ENCODE data around the gene HS3ST2. TPM values are rescaled to one million over a fixed set of nuclear protein-coding genes. Genes with fewer than 3 reads are reported as not detected.

HS3ST2 gene
- polyA plus RNA-seq, 1 of the 3 experiments (the other 2 are of a cell fraction): not detected

DNA sequence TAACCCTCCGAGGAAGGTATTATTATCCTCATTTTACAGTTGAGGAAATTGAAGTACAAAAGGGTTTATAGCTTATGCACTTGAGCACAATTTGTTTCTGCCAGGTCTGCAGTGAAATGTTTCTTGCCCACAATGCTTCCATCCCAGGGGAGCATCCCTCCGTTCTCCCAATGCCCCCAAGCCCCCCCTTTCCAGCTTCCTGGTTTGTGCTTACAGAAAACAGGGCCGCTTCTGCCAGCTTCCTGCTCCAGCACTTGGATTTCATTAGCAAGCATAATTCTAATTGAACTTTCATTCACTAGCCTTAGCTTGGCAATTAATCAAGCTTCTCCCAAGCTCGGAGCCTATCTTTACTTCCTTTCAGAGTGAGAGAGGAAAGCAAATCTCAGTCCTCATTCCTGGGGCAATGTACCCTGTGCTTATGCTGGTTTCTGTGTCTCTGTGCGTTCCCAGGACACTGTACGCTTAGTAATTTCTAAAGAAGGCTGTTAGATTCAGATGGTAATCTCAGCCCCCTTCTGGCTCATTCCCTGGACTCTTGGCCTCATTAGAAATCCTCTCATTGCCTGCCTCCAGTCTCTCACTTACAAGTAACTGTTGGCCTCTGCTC lies 141.6 kb downstream of the HS3ST2 start:
- Histone ChIP-seq H3K9me2 (no peaks in the 10 kb centered on the region), H3K79me2 (ENCODE audit: insufficient read depth) (no peaks in the 10 kb centered on the region), H4K20me1 (ENCODE audit: insufficient read depth) (no peaks in the 10 kb centered on the region), H3K4me2 (no peak overlapping the region), H3K9me3 (no peaks in the 10 kb centered on the region), H3K4me1 (ENCODE audit: control insufficient read depth in 1 of 2, insufficient read depth in 2 of 2, low read depth in 1 of 2, low read length in 1 of 2) (peaks cover 0 to 19% of the 10 kb centered on the region in 2 experiments; a peak in 2 of 4 replicates), H3F3A (replicated peaks; ENCODE audit: insufficient read depth) (no peaks in the 10 kb centered on the region), H2AFZ (ENCODE audit: low read depth) (no peak overlapping the region), H3K27ac (ENCODE audit: low read depth in 2 of 2, low read length in 1 of 2) (peak overlapping the region in 1 of 2 experiments; percentile 81; a peak in 2 of 4 replicates), H3K9ac (no peak overlapping the region), H3K4me3 (ENCODE audit: low read depth in 2 of 2, low read length in 1 of 2) (no peak overlapping the region; a peak in 1 of 4 replicates), H3K27me3 (ENCODE audit: insufficient read depth) (no peaks in the 10 kb centered on the region), H3K36me3 (replicated peaks in 1 of 2; ENCODE audit: control insufficient read depth in 1 of 2, insufficient read depth in 2 of 2, low read length in 1 of 2) (no peaks in the 10 kb centered on the region)
- 13% methylated on average over 6 of the region's 6 CpGs for WGBS (ENCODE audit: low lambda C conversion rate)
- CTCF ChIA-PET: interaction anchor here (0.9 to 2.0 kb wide), 5 partner anchors 9 to 105 kb away, joined by 3 to 7 read pairs (median 3); no protein-coding TSS in a partner anchor
- POLR2A ChIA-PET: interaction anchor here (0.7 kb wide), 1 partner anchor 13 kb away, joined by 3 read pairs; no protein-coding TSS in a partner anchor
- peak; percentile 67 for DNase-seq
- peak; percentile 21; the same call in 1 of the 2 replicates for TF ChIP-seq RCOR1 (IDR thresholded peaks at IDR 0.05; ENCODE audit: low read length)
- no peak for TF ChIP-seq FOXM1 (IDR thresholded peaks at IDR 0.05; ENCODE audit: low read depth)
- TF ChIP-seq EP300 (IDR thresholded peaks at IDR 0.05; ENCODE audit: borderline replicate concordance in 1 of 2, low read depth in 1 of 2, low read length in 1 of 2): peak in 1 of 2 experiments; percentile 76; a peak in 2 of 4 replicates
- TF ChIP-seq TEAD4 (IDR thresholded peaks at IDR 0.05; ENCODE audit: borderline replicate concordance, insufficient read depth): no peak
- TF ChIP-seq GATA2 (CRISPR knock-in tag; IDR thresholded peaks at IDR 0.05): peak; percentile 70

DNA sequence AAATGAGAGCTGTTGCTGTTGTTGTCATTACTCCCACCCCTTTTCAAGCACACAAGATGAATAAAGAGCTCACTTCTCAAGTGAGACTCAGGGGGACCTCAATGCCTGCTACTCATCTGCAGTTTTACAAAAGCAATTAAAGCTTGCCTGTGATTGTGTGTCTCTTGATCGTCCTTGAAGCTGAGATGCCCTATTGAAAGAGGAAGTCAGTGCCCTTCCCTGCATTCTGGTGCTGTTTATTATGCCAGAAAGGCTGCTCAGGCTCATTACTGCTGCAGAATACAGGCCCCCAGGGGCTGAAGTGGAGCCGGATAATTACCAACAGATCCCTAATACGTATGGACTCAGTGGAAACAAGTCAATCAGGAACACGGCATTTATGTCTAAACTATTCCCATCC lies 147.2 kb downstream of the HS3ST2 start:
- no peaks in the 10 kb centered on the region for H3K9me3 ChIP-seq
- ChIA-PET CTCF (interaction anchor here (1.2 to 2.6 kb wide), 6 partner anchors 11 to 62 kb away, joined by 3 to 10 read pairs (median 3); no protein-coding TSS in a partner anchor), POLR2A (no interaction called here)
- H3F3A ChIP-seq (replicated peaks; ENCODE audit: insufficient read depth): no peaks in the 10 kb centered on the region
- H3K27me3 ChIP-seq (ENCODE audit: insufficient read depth): no peaks in the 10 kb centered on the region
- no peaks in the 10 kb centered on the region for H4K20me1 ChIP-seq (ENCODE audit: insufficient read depth)
- DNase-seq: no peak
- H2AFZ ChIP-seq (ENCODE audit: low read depth): no peak overlapping the region
- H3K79me2 ChIP-seq (ENCODE audit: insufficient read depth): no peaks in the 10 kb centered on the region
- no peak overlapping the region for H3K27ac ChIP-seq (ENCODE audit: low read depth in 2 of 2, low read length in 1 of 2)
- no peak overlapping the region for H3K4me2 ChIP-seq
- 2% methylated on average over 4 of the region's 4 CpGs for WGBS (ENCODE audit: low lambda C conversion rate)
- no peaks in the 10 kb centered on the region for H3K9me2 ChIP-seq
- H3K4me1 ChIP-seq (ENCODE audit: control insufficient read depth in 1 of 2, insufficient read depth in 2 of 2, low read depth in 1 of 2, low read length in 1 of 2): peaks cover 0 to 7% of the 10 kb centered on the region in 2 experiments; a peak in 2 of 4 replicates
- H3K4me3 ChIP-seq (ENCODE audit: low read depth in 2 of 2, low read length in 1 of 2): no peak overlapping the region
- no peak overlapping the region for H3K9ac ChIP-seq
- no peaks in the 10 kb centered on the region for H3K36me3 ChIP-seq (replicated peaks in 1 of 2; ENCODE audit: control insufficient read depth in 1 of 2, insufficient read depth in 2 of 2, low read length in 1 of 2)
- TF ChIP-seq, protein P1, sequence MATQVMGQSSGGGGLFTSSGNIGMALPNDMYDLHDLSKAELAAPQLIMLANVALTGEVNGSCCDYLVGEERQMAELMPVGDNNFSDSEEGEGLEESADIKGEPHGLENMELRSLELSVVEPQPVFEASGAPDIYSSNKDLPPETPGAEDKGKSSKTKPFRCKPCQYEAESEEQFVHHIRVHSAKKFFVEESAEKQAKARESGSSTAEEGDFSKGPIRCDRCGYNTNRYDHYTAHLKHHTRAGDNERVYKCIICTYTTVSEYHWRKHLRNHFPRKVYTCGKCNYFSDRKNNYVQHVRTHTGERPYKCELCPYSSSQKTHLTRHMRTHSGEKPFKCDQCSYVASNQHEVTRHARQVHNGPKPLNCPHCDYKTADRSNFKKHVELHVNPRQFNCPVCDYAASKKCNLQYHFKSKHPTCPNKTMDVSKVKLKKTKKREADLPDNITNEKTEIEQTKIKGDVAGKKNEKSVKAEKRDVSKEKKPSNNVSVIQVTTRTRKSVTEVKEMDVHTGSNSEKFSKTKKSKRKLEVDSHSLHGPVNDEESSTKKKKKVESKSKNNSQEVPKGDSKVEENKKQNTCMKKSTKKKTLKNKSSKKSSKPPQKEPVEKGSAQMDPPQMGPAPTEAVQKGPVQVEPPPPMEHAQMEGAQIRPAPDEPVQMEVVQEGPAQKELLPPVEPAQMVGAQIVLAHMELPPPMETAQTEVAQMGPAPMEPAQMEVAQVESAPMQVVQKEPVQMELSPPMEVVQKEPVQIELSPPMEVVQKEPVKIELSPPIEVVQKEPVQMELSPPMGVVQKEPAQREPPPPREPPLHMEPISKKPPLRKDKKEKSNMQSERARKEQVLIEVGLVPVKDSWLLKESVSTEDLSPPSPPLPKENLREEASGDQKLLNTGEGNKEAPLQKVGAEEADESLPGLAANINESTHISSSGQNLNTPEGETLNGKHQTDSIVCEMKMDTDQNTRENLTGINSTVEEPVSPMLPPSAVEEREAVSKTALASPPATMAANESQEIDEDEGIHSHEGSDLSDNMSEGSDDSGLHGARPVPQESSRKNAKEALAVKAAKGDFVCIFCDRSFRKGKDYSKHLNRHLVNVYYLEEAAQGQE (IDR thresholded peaks at IDR 0.05; ENCODE audit: low read depth, low read length): no peak
- TF ChIP-seq, protein P2, sequence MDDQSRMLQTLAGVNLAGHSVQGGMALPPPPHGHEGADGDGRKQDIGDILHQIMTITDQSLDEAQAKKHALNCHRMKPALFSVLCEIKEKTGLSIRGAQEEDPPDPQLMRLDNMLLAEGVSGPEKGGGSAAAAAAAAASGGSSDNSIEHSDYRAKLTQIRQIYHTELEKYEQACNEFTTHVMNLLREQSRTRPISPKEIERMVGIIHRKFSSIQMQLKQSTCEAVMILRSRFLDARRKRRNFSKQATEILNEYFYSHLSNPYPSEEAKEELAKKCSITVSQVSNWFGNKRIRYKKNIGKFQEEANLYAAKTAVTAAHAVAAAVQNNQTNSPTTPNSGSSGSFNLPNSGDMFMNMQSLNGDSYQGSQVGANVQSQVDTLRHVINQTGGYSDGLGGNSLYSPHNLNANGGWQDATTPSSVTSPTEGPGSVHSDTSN (IDR thresholded peaks at IDR 0.05): no peak
- TF ChIP-seq EZH2phosphoT487 (IDR thresholded peaks at IDR 0.05; ENCODE audit: borderline replicate concordance, low read depth) (no peak), RXRA (IDR thresholded peaks at IDR 0.05; ENCODE audit: borderline replicate concordance, low read depth) (no peak), RFX5 (IDR thresholded peaks at IDR 0.05; ENCODE audit: low read length) (no peak), ELF1 (IDR thresholded peaks at IDR 0.05) (no peak), NRF1 (IDR thresholded peaks at IDR 0.05; ENCODE audit: low read depth, low read length) (no peak), YY1 (IDR thresholded peaks at IDR 0.05; ENCODE audit: low read depth) (no peak), FOXM1 (IDR thresholded peaks at IDR 0.05; ENCODE audit: low read depth) (no peak), GATA2 (CRISPR knock-in tag; IDR thresholded peaks at IDR 0.05) (no peak), EP300 (IDR thresholded peaks at IDR 0.05; ENCODE audit: borderline replicate concordance in 1 of 2, low read depth in 1 of 2, low read length in 1 of 2) (no peak), FOXJ3 (CRISPR knock-in tag; IDR thresholded peaks at IDR 0.05) (no peak), RAD21 (IDR thresholded peaks at IDR 0.05; ENCODE audit: low read length) (no peak), JUND (IDR thresholded peaks at IDR 0.05) (no peak), GABPA (IDR thresholded peaks at IDR 0.05; ENCODE audit: low read depth) (no peak), SMC3 (IDR thresholded peaks at IDR 0.05; ENCODE audit: low read depth, low read length) (no peak), TAF1 (IDR thresholded peaks at IDR 0.05; ENCODE audit: borderline replicate concordance, low read depth, low read length) (no peak)
- TF ChIP-seq, protein P3, sequence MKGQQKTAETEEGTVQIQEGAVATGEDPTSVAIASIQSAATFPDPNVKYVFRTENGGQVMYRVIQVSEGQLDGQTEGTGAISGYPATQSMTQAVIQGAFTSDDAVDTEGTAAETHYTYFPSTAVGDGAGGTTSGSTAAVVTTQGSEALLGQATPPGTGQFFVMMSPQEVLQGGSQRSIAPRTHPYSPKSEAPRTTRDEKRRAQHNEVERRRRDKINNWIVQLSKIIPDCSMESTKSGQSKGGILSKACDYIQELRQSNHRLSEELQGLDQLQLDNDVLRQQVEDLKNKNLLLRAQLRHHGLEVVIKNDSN (IDR thresholded peaks at IDR 0.05; ENCODE audit: borderline replicate concordance, low read depth): no peak
- TF ChIP-seq, protein P4, sequence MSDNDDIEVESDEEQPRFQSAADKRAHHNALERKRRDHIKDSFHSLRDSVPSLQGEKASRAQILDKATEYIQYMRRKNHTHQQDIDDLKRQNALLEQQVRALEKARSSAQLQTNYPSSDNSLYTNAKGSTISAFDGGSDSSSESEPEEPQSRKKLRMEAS (IDR thresholded peaks at IDR 0.05; ENCODE audit: low read depth): no peak
